ENCODE results near the gene DRAP1.

DRAP1 gene, protein sequence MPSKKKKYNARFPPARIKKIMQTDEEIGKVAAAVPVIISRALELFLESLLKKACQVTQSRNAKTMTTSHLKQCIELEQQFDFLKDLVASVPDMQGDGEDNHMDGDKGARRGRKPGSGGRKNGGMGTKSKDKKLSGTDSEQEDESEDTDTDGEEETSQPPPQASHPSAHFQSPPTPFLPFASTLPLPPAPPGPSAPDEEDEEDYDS

DNA sequence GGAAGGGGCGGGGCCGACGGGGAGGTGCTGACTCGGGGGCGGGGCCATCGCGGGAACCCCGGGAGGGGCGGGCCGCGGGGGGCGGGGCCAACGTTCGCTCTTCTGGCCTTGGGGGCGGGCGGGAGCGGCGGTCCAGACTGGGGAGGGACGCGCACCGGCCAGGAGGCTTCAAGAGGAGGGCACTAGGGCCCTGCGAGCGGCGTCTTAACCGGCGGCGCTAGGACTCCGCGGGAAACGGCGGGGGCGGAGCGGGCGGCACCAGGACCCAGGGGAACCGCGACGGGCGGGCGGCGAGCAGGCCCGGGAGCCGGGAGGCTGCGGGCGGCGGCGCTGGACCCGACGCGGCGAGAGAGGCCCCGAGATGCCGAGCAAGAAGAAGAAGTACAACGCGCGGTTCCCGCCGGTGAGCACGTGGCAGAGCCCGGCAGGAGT lies at the start of gene DRAP1:
DRAP1 (plus strand) TSS at position 286 of the 432 bp plus-strand sequence; CDS start at position 362, 76 bp downstream.
- peak; percentile 98 for DNase-seq (ENCODE audit: low spot score)

DNA sequence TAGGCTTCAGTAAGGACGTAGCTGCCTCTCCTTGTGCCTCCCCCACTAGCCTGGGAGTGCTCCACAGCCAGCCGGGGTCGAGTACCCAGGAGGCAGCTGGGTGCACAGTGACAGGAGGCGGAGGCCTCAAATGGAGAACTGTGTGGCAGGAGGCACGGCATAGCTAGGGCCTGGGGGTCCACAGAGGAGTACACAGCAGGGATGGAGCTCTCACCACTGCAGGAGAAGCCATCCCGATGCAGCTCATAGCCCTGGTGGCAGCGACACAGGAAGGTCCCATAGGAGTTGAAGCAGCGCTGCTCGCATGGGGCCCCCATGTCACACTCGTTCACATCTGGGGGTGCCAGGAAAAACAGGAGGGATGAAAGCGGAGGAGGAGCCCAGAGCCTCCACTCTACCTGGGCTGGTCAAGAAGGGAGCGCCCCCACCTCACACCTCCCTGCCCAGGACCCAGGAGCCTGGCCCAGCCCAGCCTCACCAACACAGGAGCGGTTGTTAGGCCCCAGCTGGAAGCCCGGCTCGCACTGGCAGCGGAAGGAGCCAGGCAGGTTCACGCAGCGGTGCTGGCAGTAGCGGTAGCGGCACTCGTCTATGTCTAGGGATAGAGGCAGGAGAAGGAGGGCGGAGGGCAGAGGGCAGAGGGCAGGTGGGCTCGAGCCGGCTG lies 49.5 kb upstream of the DRAP1 start:
- no peak for DNase-seq (ENCODE audit: low spot score)

DNA sequence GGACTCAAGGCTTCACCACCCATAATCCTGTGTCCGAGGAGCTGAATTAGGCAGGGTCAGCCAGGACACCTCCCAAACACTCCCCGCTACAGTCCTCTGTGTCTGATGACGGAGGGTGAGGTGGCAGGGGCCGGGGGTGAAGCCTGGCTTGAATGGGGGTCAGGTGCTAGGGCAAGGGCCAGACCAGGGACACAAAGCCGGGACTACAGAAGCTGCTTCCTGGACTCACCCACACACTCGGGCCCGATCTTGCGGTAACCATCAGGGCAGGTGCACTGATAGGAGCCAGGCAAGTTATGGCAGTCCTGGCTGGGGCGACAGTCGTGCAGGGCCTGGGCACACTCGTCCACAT lies 48.9 kb upstream of the DRAP1 start:
- DNase-seq (ENCODE audit: low spot score), result no peak

DNA sequence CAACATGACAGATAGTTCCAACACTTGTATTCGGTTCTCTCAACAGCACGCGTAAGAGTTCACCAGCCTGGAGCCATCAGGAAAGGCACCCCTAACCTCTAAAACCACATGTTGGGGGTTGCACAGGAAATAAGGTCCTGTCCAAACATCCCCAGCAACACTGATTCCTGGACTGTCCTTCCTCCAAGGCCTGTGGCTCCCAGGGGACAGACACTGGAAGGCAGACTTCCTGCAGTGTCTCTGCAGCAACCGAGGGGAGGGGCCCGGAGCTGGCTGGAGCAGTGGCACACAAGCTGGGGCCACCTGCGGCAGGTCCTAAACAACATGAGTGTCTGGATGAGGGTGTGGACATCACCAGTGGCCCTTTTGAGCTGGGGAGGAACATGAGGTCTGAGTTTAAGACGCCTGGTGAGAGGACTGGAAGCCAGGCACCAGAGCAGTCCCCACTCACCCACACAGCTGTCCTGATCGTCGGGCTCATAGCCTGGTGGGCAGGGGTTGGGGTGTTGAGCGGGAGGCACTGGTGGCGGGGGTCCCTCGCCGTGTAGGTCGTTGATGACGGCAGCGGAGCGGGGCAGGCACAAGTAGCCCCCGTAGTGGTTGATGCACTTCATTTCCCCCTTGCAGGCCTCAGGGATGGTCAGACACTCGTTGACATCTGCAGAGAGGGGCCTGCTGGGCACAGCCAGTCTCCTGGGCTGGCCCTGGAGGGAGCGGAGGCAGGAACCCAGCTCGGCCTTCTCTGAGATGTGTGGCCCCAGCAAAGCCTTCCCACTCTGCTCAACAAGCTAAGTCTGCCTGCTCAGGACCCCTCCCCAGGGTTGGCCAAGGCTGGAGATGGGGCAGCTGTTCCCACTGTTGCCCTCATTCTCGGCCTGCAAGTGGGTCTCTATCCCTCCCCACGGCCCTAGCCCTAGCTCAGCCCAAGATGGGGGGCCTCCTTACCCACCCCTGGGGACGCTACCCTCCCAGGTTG lies 48.2 kb upstream of the DRAP1 start:
- no peak for DNase-seq (ENCODE audit: low spot score)

DNA sequence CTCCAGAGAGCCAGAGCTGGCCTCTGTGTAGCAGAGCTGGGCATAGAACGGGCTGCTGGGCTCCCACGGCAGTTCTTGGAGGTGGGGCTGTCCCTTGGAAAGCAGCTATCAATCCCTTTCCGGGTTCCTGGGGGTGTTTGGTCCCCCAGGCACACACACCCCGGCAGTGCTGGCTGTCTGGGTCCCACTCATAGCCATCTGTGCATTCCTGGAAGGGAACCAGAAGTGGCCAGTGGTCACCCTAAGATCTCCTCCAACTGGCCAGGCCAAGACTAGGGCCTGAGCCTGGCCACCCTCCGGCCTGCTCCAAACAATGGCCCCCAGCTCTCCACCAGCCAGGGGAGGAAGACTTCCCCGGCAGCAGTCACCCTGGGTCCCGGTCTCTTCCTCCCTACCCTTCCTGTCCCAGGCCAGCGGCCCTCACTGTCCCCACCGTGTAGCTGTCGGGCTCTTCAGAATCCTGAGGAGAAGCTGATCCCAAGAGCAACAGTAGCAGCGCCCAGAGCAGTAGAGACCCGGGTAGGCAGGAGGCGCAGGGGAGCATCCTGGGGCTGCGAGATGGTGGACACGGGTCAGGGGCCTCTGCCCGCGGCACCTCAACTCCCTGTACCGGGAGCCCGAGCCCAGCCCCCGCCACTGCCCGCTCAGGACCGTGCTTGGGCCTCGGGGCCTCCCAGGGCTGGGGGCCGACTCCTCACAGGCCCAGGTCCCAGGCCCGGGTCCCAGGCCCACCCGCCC lies 47.2 kb upstream of the DRAP1 start:
- DNase-seq (ENCODE audit: low spot score), result no peak

DNA sequence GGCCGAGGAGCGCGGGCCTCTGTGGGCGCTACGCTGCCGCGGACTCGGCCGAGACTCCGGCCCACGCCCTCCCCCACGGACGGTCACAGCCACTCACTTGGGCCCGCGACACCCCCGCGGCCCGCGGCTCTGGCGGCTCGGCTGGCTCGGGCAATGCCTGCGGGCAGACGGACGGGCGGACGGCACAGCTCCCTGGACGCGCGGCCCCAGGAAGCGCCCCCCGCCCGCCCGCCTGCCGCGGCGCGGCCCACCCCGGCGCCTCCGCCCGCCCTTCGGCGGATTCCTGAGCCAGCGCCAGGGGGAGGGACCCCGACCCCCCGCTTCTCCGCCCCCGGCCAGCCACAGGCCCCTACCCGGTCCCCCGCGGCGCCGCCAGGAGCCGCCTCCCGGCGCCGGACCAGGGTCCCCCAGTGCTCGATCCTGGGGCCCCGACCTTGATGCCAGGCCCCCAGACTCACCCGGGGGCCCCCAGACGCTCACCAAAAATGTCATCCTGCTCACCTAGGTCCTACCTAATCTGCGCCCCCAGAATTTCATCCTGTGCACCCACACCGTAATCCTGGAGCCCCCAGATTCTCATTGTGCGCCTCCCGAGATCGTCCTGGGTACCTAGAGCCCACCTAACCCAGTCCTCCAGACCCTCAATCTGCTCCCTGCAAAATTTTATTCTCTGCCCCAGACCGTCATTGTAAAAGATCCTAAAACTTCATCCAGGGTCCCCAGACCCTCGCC lies 46.5 kb upstream of the DRAP1 start, which contains the start of gene EFEMP2:
EFEMP2 (minus strand) TSS at position 215 of the 732 bp plus-strand sequence. CDS start 446 bp downstream, outside the sequence.
- DNase-seq (ENCODE audit: low spot score), result no peak

DNA sequence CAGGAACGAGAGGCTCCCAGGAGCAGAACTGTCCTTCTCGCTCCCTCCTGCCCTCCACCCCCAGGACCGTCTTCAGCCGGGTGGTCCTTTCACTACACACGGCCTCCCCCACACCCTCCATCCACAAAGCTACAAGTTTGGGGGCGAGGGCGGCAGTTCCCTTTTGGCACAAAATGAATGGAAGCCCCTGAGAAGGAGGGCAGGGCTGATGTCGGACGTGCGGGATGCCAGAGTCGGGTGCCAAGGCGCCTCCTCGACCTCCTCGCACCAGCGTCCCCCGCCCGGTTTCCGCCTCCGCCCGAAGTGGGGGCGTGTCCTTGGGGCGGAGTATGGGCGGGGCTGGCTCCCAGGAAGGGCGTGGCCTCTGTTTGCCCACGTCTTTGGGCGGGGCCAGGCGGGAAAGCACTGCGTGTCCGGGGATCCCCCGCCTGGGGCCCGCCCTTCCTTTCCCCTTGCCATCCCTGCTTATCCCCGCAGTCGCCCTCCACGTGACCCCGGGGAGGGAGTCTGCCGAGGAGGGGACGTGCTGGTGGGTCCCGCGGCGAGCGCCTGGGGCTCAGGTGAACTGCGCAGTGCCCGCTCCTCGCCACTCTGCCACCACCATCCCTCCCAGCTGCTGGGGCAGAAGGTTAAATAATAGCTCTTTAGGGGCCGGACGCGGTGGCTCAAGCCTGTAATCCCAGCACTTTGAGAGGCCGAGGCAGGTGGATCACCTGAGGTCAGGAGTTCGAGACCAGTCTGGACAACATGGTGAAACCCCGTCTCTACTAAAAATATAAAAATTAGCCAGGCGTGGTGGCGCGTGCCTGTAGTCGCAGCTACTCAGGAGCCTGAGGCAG lies 45.7 kb upstream of the DRAP1 start:
- peak; percentile 96 for DNase-seq (ENCODE audit: low spot score)

DNA sequence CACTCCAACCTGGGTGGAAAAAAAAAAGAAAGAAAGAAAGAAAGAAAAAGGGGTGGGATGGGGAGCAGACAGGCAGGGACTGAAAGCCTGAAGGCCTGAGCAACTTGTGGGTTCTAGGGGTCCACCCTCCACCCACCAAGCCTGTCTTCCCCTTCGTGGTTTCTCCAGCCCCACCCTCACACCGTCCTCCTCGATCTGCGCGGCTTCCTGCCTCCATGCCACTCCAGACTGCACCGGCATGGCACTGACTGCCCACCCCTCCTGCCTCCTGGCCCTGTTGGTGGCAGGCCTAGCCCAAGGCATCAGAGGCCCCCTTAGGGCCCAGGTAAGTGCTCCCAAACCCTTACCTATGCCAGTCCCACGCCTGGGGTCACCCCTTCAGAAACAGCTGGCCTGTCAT lies 39.6 kb upstream of the DRAP1 start, which contains the start of gene CTSW:
CTSW (plus strand) TSS at position 221 of the 400 bp plus-strand sequence; CDS start at position 239, 18 bp downstream.
- DNase-seq (ENCODE audit: low spot score), result peak; percentile 40

DNA sequence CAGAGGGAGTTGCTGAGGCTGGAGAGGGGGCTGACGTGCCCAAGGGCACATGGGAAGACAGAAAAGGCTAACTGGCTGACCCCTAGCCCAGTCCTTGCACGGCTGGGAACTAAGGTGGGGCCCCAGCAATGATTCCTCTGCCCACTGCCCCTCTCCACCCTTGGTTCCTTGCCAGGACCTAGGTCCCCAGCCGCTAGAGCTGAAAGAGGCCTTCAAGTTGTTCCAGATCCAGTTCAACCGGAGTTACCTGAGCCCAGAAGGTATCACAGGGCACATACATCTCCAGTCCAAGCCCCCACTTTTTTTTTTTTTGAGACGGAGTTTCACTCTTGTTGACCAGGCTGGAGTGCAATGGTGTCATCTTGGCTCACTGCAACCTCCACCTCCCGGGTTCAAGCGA lies 39.2 kb upstream of the DRAP1 start:
- no peak for DNase-seq (ENCODE audit: low spot score)

DNA sequence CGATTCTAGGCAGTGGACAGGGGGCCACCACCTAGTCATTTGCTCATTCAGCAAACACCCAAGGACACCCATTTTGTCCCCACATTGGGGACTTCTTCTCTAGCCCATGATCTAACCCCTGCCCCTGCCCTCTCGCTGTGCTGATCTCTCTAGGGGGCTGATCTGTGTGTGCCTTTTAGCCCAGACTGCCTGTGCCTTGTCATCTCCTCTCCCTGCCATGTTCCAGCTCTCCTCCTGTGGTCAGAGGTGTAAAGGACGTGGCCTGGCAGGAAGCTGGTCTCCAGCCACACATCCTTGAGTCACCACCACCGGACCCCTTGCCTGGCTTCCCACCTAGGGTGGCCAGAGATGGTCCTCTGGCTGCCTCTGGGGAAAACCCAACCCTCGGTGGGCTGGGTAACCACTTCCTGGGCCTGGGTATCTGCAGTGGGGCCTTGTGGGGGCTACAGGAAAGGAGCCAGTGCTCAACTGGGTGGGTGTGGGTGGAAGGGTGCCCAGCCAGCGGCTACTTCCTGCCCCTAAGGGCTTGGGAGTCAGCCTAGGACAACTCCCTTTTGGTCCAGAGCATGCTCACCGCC lies 38.3 kb upstream of the DRAP1 start:
- no peak for DNase-seq (ENCODE audit: low spot score)

DNA sequence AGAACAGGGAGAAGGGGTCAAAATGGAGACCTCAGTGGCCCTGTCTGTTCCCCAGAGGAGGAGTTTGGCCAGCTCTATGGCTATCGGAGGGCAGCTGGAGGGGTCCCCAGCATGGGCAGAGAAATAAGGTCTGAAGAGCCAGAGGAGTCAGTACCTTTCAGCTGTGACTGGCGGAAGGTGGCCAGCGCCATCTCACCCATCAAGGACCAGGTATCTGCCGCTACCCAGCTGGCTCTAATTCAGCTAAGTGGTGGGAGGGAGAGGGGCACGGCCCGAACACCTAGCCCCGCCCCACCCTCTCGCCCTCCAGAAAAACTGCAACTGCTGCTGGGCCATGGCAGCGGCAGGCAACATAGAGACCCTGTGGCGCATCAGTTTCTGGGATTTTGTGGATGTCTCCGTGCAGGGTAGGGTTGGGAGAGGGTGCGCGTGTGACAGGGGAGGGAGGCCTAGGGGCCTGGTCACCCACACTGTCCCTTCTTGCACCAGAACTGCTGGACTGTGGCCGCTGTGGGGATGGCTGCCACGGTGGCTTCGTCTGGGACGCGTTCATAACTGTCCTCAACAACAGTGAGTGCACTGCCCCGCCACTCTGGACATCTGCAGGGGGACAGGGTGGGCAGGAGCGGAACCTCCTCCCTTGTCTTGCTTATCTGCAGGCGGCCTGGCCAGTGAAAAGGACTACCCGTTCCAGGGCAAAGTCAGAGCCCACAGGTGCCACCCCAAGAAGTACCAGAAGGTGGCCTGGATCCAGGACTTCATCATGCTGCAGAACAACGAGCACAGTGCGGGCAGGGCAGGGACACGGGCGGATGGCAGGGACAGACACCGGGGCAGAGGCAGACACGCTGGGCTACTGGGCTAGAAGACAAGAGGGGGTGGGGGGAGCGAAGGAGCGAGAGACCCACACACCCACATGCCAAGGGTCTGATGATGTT lies 36.8 kb upstream of the DRAP1 start:
- no peak for DNase-seq (ENCODE audit: low spot score)

DNA sequence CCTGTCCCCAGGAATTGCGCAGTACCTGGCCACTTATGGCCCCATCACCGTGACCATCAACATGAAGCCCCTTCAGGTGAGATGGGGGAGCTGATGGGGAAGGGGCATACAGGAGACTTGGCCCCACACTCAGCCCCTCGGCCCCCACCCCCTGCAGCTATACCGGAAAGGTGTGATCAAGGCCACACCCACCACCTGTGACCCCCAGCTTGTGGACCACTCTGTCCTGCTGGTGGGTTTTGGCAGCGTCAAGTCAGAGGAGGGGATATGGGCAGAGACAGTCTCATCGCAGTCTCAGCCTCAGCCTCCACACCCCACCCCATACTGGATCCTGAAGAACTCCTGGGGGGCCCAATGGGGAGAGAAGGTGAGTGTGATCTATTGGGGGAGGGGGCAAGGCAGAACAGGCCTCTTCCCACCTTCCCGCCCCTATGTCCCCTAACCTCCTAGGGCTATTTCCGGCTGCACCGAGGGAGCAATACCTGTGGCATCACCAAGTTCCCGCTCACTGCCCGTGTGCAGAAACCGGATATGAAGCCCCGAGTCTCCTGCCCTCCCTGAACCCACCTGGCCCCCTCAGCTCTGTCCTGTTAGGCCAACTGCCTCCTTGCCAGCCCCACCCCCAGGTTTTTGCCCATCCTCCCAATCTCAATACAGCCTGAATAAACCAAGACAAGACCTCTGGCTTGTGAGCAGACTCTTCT lies 36.0 kb upstream of the DRAP1 start:
- no peak for DNase-seq (ENCODE audit: low spot score)

DNA sequence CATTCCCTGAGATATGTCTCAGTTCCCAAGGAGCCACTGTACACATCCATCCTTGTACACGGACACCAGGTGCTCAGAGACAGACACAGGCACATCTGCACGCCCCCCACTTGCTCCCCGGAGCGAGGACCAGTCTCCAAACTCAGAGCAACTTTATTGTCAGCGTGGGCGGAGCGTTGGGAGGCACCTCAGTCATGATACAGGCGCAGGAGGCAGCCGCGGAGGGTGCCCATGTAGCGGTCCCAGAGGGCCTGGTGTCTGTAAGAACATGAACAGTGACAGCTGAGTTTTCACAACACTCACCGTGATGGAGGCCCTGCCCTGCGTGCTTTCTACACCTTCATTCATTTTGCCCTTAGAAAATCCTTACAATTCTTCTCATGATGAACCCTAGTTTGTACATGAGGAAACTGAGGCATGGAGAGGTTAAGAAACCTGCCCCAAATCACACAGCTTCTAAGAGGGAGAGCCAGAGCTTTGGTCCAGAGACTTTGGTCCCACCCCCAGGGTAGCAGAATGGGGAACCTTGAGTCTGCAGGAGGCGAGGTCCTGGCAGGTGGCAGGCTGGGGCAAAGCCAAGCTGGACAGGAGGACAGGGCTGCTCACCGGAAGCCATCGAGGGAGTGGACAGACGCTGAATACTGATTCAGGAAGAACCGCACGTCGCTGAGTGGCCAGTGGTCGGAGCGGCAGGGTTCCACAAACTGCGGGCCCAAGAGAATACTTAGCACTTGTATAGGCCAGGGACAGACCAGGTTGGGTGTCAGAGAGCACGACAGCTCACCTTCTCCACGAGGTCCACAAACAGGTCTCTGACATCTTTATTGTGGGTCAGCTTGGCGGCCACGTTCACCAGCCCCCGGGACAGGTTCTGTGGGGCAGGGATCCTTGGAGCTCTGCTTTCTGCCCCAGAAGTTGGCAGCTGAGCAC lies 35.2 kb upstream of the DRAP1 start:
- no peak for DNase-seq (ENCODE audit: low spot score)

DNA sequence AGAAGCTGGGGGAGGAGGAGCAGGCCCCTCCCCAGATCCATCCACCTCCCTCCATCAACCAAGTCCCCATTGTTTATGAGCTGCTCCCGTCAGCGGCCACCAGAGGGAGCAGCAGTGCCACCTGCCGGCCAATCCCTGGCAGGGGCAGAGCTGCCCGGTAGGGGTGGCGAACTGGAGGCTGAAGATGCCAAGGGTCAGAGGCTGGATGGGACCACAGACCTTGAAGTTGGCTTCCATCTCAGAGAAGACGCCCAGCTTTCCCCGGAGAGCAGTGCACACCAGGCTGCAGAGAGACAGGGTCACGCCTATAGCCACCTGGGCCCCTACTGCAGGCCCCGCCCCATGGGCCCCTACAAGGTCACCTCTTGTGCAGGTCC lies 34.5 kb upstream of the DRAP1 start:
- DNase-seq (ENCODE audit: low spot score), result peak; percentile 86

DNA sequence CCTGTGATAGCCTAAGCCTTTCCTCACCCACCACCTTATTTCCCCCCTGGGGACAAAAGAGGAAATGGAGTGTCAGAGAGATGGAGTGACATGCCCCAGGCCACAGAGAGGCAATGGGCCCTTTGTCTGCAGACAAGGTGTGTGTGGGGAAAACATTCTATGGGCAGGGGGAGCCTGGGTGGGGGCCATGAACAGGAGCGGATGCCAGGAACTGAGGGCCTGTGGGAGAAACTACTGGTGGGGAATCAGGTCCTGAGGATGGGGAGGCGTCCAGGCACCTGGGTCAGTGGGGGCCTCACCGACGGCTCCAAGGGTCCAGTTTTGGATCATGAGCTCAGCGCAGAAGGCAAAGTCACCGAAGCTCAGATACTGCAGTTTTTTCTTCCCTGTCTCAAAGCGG lies 34.0 kb upstream of the DRAP1 start:
- no peak for DNase-seq (ENCODE audit: low spot score)

DNA sequence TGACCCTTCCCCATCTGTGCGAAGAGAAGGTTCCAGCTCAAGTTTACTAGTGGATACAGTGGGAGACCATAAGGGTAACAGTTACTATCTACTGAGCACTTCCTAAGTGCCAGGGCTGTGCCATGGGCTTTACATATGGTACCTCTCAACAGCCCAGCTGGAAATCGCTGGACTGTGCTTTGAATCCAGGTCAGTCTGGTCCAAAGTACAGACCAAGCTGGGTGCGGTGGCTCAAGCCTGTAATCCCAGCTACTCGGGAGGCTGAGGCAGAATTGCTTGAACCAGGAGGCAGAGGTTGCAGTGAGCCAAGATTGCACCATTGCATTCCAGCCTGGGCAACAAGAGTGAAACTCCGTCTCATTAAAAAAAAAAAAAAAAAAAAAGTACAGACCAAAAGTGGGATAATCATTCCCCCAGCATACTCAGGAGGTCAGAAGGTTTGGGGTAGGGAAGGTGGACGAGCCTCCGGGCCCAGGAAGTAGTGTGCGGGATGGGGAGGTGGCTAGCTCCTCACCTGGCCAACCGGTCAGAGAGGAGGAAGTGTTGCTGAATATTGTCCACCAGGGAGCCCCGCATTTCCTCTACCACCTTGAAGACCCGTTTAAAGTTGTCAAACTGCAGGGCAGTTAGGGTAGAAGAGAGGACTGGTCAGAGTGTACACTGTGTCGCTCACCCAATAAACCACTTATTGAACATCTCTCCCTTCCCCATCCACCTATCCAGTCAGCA lies 33.3 kb upstream of the DRAP1 start:
- no peak for DNase-seq (ENCODE audit: low spot score)

Data from CD4-positive, alpha-beta T cell treated with Interleukin-15 for 4 hours (primary cell).